GM21381 (cell line): ENCODE data around the gene PDE8A.
"Not testable (repeated sequence)": the region's sequence is repeated elsewhere in the genome, so short reads cannot be mapped to it uniquely, and the experiment has no call there.

Experiments
- ATAC-seq: cut with Tn5 transposase; IDR thresholded peaks from one replicate; pipeline ENCODE4 v1.9.1; 2021; ENCODE audit warnings: mild to moderate bottlenecking, moderate library complexity; ENCODE audit not compliant: unreplicated experiment

Gene PDE8A

GRCh38 chr15:84988909-84989644 lies 7.4 kb downstream of the PDE8A start:
- ATAC-seq: no peak

DNA sequence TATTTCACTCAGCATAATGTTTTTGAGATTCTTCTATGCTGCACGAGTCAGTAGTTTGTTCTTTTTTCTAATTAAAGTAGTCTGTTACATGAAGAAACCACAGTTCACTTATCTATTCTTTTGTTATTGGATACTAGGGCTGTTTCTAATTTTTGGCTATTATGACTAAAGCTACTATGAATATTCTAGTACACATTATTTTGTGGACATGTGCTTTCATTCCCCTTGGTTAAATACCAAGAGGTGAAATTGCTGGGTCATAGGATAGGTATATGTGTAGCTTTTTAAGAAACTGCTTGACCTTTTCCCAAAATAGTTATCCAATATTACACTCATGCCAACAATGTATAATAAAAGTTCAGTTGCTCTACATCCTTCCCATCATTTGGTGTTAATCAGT lies 8.9 kb downstream of the PDE8A start:
- no peak for ATAC-seq

GRCh38 chr15:84991014-84991712 lies 9.5 kb downstream of the PDE8A start:
- ATAC-seq: no peak

GRCh38 chr15:84992157-84992944 lies 10.7 kb downstream of the PDE8A start:
- ATAC-seq: no peak

- ATAC-seq: no peak
Measured at GRCh38 chr15:84996055-84996454, 14.4 kb downstream of the PDE8A start.

DNA sequence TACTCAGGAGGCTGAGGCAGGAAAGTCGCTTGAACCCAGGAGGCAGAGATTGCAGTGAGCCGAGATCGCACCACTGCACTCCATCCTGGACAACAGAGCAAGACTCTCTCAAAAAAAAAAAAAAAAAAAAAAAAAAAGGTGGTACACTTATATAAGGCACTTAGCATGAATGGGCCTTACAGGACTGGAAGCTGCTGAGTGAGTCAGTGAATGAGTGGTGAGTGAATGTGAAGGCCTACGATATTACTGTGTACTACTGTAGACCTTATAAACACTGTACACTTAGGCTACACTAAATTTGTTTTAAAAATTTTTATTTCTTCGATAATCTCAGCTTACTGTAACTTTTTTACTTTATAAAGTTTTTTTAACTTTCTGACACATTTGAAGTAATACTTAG lies 15.1 kb downstream of the PDE8A start:
- not testable (repeated sequence) for ATAC-seq

GRCh38 chr15:84997214-84997613 lies 15.6 kb downstream of the PDE8A start:
- ATAC-seq: not testable (repeated sequence)

- no peak for ATAC-seq
Measured at GRCh38 chr15:85000189-85000864, 18.7 kb downstream of the PDE8A start.

GRCh38 chr15:85000937-85001336 lies 19.3 kb downstream of the PDE8A start:
- no peak for ATAC-seq

DNA sequence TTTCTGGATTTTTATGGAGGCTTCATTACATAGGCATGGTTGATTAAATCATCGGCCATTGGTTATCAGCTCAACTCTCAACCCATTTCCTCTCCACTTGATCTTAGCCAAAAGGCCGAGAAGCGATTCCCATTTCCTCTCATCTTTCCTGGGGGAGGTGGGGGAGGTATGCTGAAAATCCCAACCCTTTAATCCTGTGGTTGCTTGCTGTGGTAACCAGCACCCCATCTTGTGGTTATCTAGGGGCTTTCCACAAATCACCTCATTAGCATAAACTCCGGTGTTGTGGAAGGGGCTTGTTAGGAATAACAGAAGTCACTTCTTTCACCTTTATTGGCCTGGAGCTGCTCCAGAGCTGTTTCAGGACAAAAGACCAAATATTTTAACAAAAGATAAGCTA lies 20.9 kb downstream of the PDE8A start:
- no peak for ATAC-seq

- ATAC-seq: no peak
Measured at GRCh38 chr15:85003593-85004312, 22.1 kb downstream of the PDE8A start.

DNA sequence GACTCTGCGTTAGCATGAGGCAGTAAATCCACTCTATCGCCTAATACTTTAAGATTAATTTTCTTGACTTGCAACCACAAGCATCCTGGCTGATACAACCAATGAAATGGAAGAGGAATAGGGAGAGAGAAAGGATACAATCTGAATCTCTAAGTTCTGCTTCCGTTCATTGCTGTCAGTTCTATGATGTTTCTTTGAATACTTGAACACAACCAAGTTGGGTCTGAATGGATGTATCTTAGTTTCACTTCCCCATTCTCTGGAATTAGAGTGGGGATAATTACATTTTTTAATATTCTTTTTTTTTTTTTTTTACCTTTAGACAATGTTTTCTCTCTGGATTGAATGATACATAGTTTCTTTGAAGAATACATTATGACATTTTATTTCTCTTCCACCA lies 22.9 kb downstream of the PDE8A start:
- ATAC-seq: no peak

DNA sequence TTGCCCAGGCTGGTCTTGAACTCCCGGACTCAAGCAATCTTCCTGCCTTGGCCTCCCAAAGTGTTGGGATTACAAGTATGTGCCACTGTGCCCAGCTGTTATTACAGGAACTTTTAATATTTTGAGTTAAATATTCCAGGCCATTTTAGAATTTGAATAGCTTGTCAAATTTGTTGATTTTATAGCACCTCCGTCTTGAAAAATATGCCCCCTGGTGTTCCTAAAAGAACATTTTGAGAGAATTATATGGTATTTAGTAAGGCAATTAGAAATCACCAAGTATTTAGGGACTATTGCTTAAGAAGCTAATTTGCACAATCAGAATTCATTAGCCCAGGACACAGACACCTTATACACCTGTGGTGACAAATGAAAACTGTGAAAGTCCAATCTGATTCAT lies 23.7 kb downstream of the PDE8A start:
- no peak for ATAC-seq

DNA sequence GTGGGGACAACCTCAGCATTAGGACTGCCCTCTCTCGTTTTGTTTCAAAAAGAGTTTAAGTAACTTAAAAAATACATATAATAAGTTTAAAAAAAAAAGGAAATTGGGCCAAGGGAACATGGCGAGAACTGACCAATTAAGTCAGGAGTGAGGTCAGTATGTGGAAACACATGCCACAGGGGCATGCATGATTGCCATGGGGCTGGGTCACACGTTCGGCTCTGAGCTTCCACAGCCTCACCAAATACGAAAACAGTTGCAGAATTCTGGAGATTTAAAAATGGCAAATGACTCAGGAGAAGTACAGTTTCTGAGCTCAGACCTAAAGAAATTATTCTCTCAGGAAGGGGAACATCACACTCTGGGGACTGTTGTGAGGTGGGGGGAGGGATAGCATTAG lies 24.1 kb downstream of the PDE8A start:
- no peak for ATAC-seq

GRCh38 chr15:85006201-85006600 lies 24.5 kb downstream of the PDE8A start:
- no peak for ATAC-seq

GRCh38 chr15:85006655-85007054 lies 25.0 kb downstream of the PDE8A start:
- no peak for ATAC-seq

GRCh38 chr15:85007137-85007536 lies 25.5 kb downstream of the PDE8A start:
- ATAC-seq: no peak

DNA sequence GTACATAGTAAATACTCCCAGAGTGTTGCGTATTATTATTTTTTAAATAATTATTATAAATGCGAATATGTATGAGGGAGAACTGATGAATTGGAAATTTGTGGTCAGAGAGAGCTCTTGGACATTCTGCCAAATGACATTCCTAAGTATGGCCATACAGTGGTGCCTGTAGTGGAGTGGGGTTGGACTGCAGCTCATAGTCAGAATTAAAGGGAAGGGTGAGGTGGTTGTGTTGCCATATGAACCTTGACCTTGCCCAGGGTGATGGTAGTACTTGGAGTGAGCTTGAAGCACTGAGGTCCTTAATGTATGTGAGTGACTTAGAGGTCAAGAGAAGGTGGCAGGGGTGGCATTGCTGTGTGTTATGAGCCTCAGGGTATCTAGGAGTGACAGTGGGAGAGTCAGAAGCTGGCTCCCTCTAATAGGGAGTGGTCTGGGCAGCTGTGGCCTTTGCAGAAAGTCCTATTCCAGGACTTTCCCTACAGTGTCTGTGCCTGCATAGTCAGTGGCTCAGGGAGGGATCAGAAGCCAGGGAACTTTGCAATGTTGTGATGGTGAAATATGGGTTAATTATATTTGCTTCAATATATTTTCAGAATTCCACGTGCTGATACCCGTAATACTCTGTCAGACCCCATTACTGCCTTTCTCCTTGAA lies 26.2 kb downstream of the PDE8A start:
- no peak for ATAC-seq

- ATAC-seq: no peak
Measured at GRCh38 chr15:85008474-85009260, 27.0 kb downstream of the PDE8A start.
